ENCODE data around the gene KLHL1. TPM values are rescaled to one million over a fixed set of nuclear protein-coding genes. Genes with fewer than 3 reads are reported as not detected.

KLHL1 gene
- total RNA-seq, 1 experiment from 2014 or later, result not detected

DNA sequence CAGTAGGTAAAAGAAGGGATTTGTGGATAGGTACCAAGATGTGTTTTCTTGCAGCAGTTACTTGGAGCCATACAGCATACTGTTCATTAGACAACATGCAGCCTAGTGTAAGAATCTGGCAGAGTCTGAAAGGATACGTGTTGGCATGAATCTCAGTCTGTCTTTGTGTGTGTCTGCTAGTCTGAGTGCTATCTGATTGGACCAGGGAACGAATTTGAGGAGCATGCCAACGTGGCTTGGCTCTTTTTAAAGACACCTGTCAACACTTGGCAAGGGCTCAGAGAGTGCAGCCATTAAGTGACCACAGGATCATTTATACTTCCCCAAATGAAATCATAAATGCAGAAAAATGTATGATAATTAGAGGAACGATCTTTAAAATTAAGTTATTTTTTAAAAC, 28.2 kb downstream of the KLHL1 start:
- Histone ChIP-seq H3K9ac (ENCODE audit: low read length) (no peak overlapping the region), H3K79me2 (ENCODE audit: insufficient read depth, low read length) (no peaks in the 10 kb centered on the region), H3K36me3 (ENCODE audit: control insufficient read depth in 1 of 2, insufficient read depth in 2 of 2, low read length in 2 of 2) (no peaks in the 10 kb centered on the region), H3K27ac (ENCODE audit: low read depth, low read length) (no peak overlapping the region), H2AFZ (ENCODE audit: low read depth, low read length, poor library complexity, severe bottlenecking) (no peak overlapping the region), H3K9me3 (ENCODE audit: control insufficient read depth in 1 of 2, insufficient read depth in 1 of 2, low read depth in 1 of 2, low read length in 2 of 2) (no peaks in the 10 kb centered on the region), H3K4me1 (ENCODE audit: control insufficient read depth in 1 of 2, insufficient read depth in 2 of 2, low read length in 2 of 2) (no peaks in the 10 kb centered on the region), H3K27me3 (ENCODE audit: insufficient read depth, low read length) (no peaks in the 10 kb centered on the region), H3K4me2 (ENCODE audit: low read length) (no peak overlapping the region), H4K20me1 (ENCODE audit: insufficient read depth) (no peaks in the 10 kb centered on the region), H3K4me3 (replicated peaks in 1 of 2; ENCODE audit: low read depth in 1 of 2, low read length in 2 of 2) (no peak overlapping the region), H3K9me2 (ENCODE audit: insufficient read depth) (no peaks in the 10 kb centered on the region)
- ChIA-PET POLR2A (no interaction called here), CTCF (no interaction called here), RAD21 (ENCODE audit: low non-redundant PET in 1 of 2, low total read pairs in 2 of 2, uncharacterized antibody in 2 of 2, unreplicated experiment in 2 of 2) (no interaction called here)
- ATAC-seq (no peak), DNase-seq (ENCODE audit: low read depth, low spot score) (no peak)
- intact Hi-C loops (cut with micrococcal nuclease), result no loop called here
- TF ChIP-seq ZNF274 (IDR thresholded peaks at IDR 0.05; ENCODE audit: low read depth, low read length), result no peak
- TF ChIP-seq, protein P1, sequence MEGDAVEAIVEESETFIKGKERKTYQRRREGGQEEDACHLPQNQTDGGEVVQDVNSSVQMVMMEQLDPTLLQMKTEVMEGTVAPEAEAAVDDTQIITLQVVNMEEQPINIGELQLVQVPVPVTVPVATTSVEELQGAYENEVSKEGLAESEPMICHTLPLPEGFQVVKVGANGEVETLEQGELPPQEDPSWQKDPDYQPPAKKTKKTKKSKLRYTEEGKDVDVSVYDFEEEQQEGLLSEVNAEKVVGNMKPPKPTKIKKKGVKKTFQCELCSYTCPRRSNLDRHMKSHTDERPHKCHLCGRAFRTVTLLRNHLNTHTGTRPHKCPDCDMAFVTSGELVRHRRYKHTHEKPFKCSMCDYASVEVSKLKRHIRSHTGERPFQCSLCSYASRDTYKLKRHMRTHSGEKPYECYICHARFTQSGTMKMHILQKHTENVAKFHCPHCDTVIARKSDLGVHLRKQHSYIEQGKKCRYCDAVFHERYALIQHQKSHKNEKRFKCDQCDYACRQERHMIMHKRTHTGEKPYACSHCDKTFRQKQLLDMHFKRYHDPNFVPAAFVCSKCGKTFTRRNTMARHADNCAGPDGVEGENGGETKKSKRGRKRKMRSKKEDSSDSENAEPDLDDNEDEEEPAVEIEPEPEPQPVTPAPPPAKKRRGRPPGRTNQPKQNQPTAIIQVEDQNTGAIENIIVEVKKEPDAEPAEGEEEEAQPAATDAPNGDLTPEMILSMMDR (IDR thresholded peaks at IDR 0.05 in 2 of 3, conservative IDR thresholded peaks at IDR 0.05 in 1 of 3; ENCODE audit: borderline replicate concordance in 1 of 3, insufficient read depth in 1 of 3, low read depth in 2 of 3, low read length in 2 of 3), result no peak
- TF ChIP-seq TCF7L2 (IDR thresholded peaks at IDR 0.05; ENCODE audit: borderline replicate concordance, extremely low read depth, insufficient read depth, insufficient read length), result no peak
- no peak for TF ChIP-seq ZFX (IDR thresholded peaks at IDR 0.05)
- TF ChIP-seq, protein P2, sequence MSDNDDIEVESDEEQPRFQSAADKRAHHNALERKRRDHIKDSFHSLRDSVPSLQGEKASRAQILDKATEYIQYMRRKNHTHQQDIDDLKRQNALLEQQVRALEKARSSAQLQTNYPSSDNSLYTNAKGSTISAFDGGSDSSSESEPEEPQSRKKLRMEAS (IDR thresholded peaks at IDR 0.05), result no peak
- no peak for TF ChIP-seq CEBPB (IDR thresholded peaks at IDR 0.05; ENCODE audit: low read depth)
- BruUV-seq (replicated peaks), result no TSS peak

DNA sequence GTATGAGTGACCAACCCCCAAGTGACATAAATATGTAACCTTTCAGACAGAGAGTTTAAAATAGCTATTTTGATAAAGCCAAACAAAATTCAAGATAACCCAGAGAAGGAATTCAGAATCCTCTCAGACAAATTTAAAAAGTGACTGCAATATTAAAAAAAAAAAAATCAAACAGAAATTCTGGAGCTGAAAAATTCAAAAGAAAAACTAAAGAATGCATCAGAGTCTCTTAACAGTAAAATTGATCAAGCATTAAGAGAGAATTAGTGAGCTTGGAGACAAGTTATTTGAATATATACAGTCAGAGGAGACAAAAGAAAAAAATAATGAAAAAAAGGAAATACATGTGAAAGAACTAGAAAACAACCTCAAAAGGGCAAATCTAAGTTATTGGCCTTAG, 53.7 kb downstream of the KLHL1 start:
- ChIA-PET RAD21 (ENCODE audit: low non-redundant PET in 1 of 2, low total read pairs in 2 of 2, uncharacterized antibody in 2 of 2, unreplicated experiment in 2 of 2) (no interaction called here), POLR2A (no interaction called here), CTCF (no interaction called here)
- Histone ChIP-seq H3K27ac (ENCODE audit: low read depth, low read length) (no peak overlapping the region), H2AFZ (ENCODE audit: low read depth, low read length, poor library complexity, severe bottlenecking) (no peak overlapping the region), H3K4me3 (replicated peaks in 1 of 2; ENCODE audit: low read depth in 1 of 2, low read length in 2 of 2) (no peak overlapping the region), H3K79me2 (ENCODE audit: insufficient read depth, low read length) (no peaks in the 10 kb centered on the region), H3K9me3 (ENCODE audit: control insufficient read depth in 1 of 2, insufficient read depth in 1 of 2, low read depth in 1 of 2, low read length in 2 of 2) (peaks cover 0 to 5% of the 10 kb centered on the region in 2 experiments; a peak in 1 of 4 replicates), H4K20me1 (ENCODE audit: insufficient read depth) (no peaks in the 10 kb centered on the region), H3K36me3 (ENCODE audit: control insufficient read depth in 1 of 2, insufficient read depth in 2 of 2, low read length in 2 of 2) (no peaks in the 10 kb centered on the region), H3K27me3 (ENCODE audit: insufficient read depth, low read length) (no peaks in the 10 kb centered on the region), H3K4me2 (ENCODE audit: low read length) (no peak overlapping the region), H3K9ac (ENCODE audit: low read length) (no peak overlapping the region), H3K4me1 (ENCODE audit: control insufficient read depth in 1 of 2, insufficient read depth in 2 of 2, low read length in 2 of 2) (no peaks in the 10 kb centered on the region), H3K9me2 (ENCODE audit: insufficient read depth) (no peaks in the 10 kb centered on the region)
- BruUV-seq (replicated peaks), result no TSS peak
- no peak for DNase-seq (ENCODE audit: low read depth, low spot score)
- no peak for ATAC-seq
- intact Hi-C loops (cut with micrococcal nuclease), result no loop called here
- TF ChIP-seq CEBPB (IDR thresholded peaks at IDR 0.05; ENCODE audit: low read depth), result no peak
- TF ChIP-seq, protein P3, sequence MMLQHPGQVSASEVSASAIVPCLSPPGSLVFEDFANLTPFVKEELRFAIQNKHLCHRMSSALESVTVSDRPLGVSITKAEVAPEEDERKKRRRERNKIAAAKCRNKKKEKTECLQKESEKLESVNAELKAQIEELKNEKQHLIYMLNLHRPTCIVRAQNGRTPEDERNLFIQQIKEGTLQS (IDR thresholded peaks at IDR 0.05), result no peak
- TF ChIP-seq POLR2A (IDR thresholded peaks at IDR 0.05; ENCODE audit: borderline replicate concordance, extremely low read depth, insufficient read depth, insufficient read length), result no peak
- no peak for TF ChIP-seq ZNF274 (IDR thresholded peaks at IDR 0.05; ENCODE audit: low read depth, low read length)
- TF ChIP-seq SRF (IDR thresholded peaks at IDR 0.05; ENCODE audit: low read depth), result no peak
- TF ChIP-seq REST (IDR thresholded peaks at IDR 0.05; ENCODE audit: low read depth), result no peak
- TF ChIP-seq EGR1 (IDR thresholded peaks at IDR 0.05; ENCODE audit: low read depth), result no peak
- TF ChIP-seq FOSL1 (IDR thresholded peaks at IDR 0.05; ENCODE audit: low read depth), result no peak
- TF ChIP-seq SP1 (IDR thresholded peaks at IDR 0.05; ENCODE audit: low read depth), result no peak
- no peak for TF ChIP-seq CBX3 (IDR thresholded peaks at IDR 0.05; ENCODE audit: low read depth)
- no peak for TF ChIP-seq JUND (IDR thresholded peaks at IDR 0.05)
- no peak for TF ChIP-seq YY1 (IDR thresholded peaks at IDR 0.05; ENCODE audit: extremely low read depth, insufficient replicate concordance, low read depth, low read length)

Measured in HCT116 (cell line).